Liver (tissue), 9 donors: ENCODE results near the gene TPGS1. TPM values are rescaled to one million over a fixed set of nuclear protein-coding genes. Genes with fewer than 3 reads are reported as not detected.

Experiments used
- DNase-seq: peaks from one replicate; pipeline ENCODE4 v3.0.0-alpha.2; 2017; ENCODE audit warnings: low spot score
- H3K27ac ChIP-seq, 2 donors: one replicate each; pipeline ENCODE4 v1.7.0; 2013; ENCODE audit warnings: inconsistent platforms in 2 of 2, low read length in 2 of 2, control low read depth in 1 of 2, low read depth in 1 of 2, mild to moderate bottlenecking in 1 of 2
- H3K27me3 ChIP-seq, 4 donors: one replicate each; pipeline versions ENCODE4 v1.6.1 to v1.7.0; 2013; ENCODE audit warnings: low read length in 3 of 4, inconsistent platforms in 1 of 4, mild to moderate bottlenecking in 1 of 4, moderate library complexity in 1 of 4; ENCODE audit not compliant: control insufficient read depth in 4 of 4, insufficient read depth in 4 of 4
- H3K36me3 ChIP-seq, 4 donors: one replicate each; pipeline versions ENCODE4 v1.6.1 to v1.7.0; 2013; ENCODE audit warnings: low read length in 3 of 4, mild to moderate bottlenecking in 3 of 4, low read depth in 1 of 4, moderate library complexity in 1 of 4; ENCODE audit not compliant: control insufficient read depth in 4 of 4, insufficient read depth in 3 of 4
- H3K4me1 ChIP-seq, 4 donors: one replicate each; pipeline versions ENCODE4 v1.6.1 to v1.7.0; 2013; ENCODE audit warnings: low read length in 3 of 4, mild to moderate bottlenecking in 3 of 4, moderate library complexity in 1 of 4; ENCODE audit not compliant: control insufficient read depth in 4 of 4, insufficient read depth in 4 of 4
- H3K4me3 ChIP-seq, 3 donors: one replicate each; pipeline versions ENCODE4 v1.6.1 to v1.7.0; 2013; ENCODE audit warnings: low read length in 3 of 3, control low read depth in 1 of 3, low read depth in 1 of 3, mild to moderate bottlenecking in 1 of 3
- H3K9ac ChIP-seq, 2 donors: one replicate each; pipeline ENCODE4 v1.7.0; 2013; ENCODE audit warnings: low read length in 2 of 2, mild to moderate bottlenecking in 2 of 2, moderate library complexity in 2 of 2, control low read depth in 1 of 2, low read depth in 1 of 2
- H3K9me3 ChIP-seq, 4 donors: one replicate each; pipeline versions ENCODE4 v1.6.1 to v1.7.0; 2013; ENCODE audit warnings: low read length in 3 of 4; ENCODE audit not compliant: control insufficient read depth in 4 of 4
- ATF3 ChIP-seq: IDR thresholded peaks from 2 replicates; pipeline ENCODE4 v1.6.1; 2016; ENCODE audit warnings: antibody characterized with exemption
- EGR1 ChIP-seq, 2 donors: IDR thresholded peaks; 2 replicates each; pipeline ENCODE4 v1.6.1; 2016 to 2018; ENCODE audit warnings: antibody characterized with exemption in 2 of 2, low read depth in 2 of 2
- HNF4A ChIP-seq, 2 donors: conservative IDR thresholded peaks; 2 replicates each; pipeline ENCODE4 v1.6.1; 2016; ENCODE audit warnings: antibody characterized with exemption in 2 of 2, mild to moderate bottlenecking in 2 of 2
- HNF4G ChIP-seq: IDR thresholded peaks from 2 replicates; pipeline ENCODE4 v1.6.1; 2016; ENCODE audit warnings: antibody characterized with exemption
- JUND ChIP-seq, 2 donors: IDR thresholded peaks; 2 replicates each; pipeline ENCODE4 v1.6.1; 2016; ENCODE audit warnings: antibody characterized with exemption in 2 of 2
- RAD21 ChIP-seq, 2 donors: IDR thresholded peaks; 2 replicates each; pipeline ENCODE4 v1.6.1; 2016; ENCODE audit warnings: antibody characterized with exemption in 2 of 2, mild to moderate bottlenecking in 2 of 2
- SP1 ChIP-seq: IDR thresholded peaks from 2 replicates; pipeline ENCODE4 v1.6.1; 2018; ENCODE audit warnings: antibody characterized with exemption, mild to moderate bottlenecking
- TAF1 ChIP-seq: conservative IDR thresholded peaks from 2 replicates; pipeline ENCODE4 v1.6.1; 2016; ENCODE audit warnings: antibody characterized with exemption, mild to moderate bottlenecking
- WGBS: extraction: QIAGEN DNeasy Blood & Tissue Kit; methylation state at CpG from one replicate; pipeline ENCODE4 v1.1.7; 2013; 5-methylcytosine and 5-hydroxymethylcytosine counted together
- polyA plus RNA-seq, 2 donors: library from polyadenylated mRNA; stranded (reverse) in 1 of 2; unstranded in 1 of 2; fragments of 200-250 nt in 1 of 2; fragments of >200 nt in 1 of 2; fragmentation: Nextera tagmentation in 1 of 2; extraction: Ambion mirVana in 1 of 2; gene quantifications; one replicate each; pipeline versions ENCODE4 v1.2.1 to v1.2.3, GENCODE V29; 2013 to 2015
- total RNA-seq, 2 donors: library from RNA; depleted of rRNA; stranded (reverse); fragments of >200 nt; gene quantifications; one replicate each; pipeline ENCODE4 v1.2.3, GENCODE V29; 2014
- TF ChIP-seq, protein P1 (sequence below): IDR thresholded peaks from 2 replicates; pipeline ENCODE4 v1.6.1; 2016; ENCODE audit warnings: antibody characterized with exemption
- donor health status: healthy.
- donor health status: healthy.
- donor health status: healthy.
- donor health status: healthy.
- donor health status: healthy.

The TPGS1 gene
- total and polyA plus RNA-seq, 4 donors: 1.7 to 15.5 (median 14.7) TPM

- Histone ChIP-seq H3K27ac (no peak overlapping the region), H3K4me3 (no peak overlapping the region), H3K4me1 (no peaks in the 10 kb centered on the region), H3K27me3 (no peaks in the 10 kb centered on the region), H3K36me3 (no peaks in the 10 kb centered on the region), H3K9ac (no peak overlapping the region), H3K9me3 (no peaks in the 10 kb centered on the region)
- DNase-seq: no peak
- TF ChIP-seq HNF4A (conservative IDR thresholded peaks at IDR 0.05) (no peak), RAD21 (IDR thresholded peaks at IDR 0.05) (no peak), EGR1 (IDR thresholded peaks at IDR 0.05; ENCODE audit: low read depth in 2 of 2) (no peak), HNF4G (no peak), JUND (IDR thresholded peaks at IDR 0.05) (no peak), ATF3 (no peak), SP1 (no peak)
- TF ChIP-seq, protein P1, sequence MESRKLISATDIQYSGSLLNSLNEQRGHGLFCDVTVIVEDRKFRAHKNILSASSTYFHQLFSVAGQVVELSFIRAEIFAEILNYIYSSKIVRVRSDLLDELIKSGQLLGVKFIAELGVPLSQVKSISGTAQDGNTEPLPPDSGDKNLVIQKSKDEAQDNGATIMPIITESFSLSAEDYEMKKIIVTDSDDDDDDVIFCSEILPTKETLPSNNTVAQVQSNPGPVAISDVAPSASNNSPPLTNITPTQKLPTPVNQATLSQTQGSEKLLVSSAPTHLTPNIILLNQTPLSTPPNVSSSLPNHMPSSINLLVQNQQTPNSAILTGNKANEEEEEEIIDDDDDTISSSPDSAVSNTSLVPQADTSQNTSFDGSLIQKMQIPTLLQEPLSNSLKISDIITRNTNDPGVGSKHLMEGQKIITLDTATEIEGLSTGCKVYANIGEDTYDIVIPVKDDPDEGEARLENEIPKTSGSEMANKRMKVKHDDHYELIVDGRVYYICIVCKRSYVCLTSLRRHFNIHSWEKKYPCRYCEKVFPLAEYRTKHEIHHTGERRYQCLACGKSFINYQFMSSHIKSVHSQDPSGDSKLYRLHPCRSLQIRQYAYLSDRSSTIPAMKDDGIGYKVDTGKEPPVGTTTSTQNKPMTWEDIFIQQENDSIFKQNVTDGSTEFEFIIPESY: no peak
- 65% methylated on average over 57 of the region's 57 CpGs for WGBS
Measured at GRCh38 chr19:474126-475078, 32.9 kb upstream of the TPGS1 start.

DNA sequence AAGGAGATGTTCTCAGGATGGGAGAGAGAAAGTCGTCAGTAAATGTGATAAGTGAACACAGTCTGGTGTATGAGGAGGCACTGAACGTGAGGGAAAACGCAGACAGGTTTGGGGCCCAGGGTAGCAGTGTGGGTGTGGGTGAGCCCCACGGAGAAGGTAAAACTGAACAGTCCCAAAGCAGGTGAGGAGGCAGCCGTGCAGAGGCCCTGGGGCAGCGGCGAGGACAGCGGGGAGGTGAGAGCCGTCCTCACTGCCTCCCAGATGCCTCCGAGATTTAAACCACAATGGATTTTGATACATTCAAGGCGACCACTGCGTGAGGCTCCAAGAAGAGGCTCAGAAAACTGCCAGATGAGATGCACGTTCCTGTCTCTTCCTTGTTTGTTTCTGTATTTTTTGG, 31.9 kb upstream of the TPGS1 start:
- H3K27ac ChIP-seq: no peak overlapping the region
- no peak for DNase-seq

More for the DNA sequence above, 31.9 kb upstream of the TPGS1 start:
- H3K27me3 ChIP-seq: no peaks in the 10 kb centered on the region
- no peaks in the 10 kb centered on the region for H3K9me3 ChIP-seq
- TF ChIP-seq TAF1: no peak
- no peak for TF ChIP-seq ATF3
- TF ChIP-seq, protein P1: no peak
- no peak for TF ChIP-seq SP1
- TF ChIP-seq RAD21 (IDR thresholded peaks at IDR 0.05): no peak
- H3K36me3 ChIP-seq: no peaks in the 10 kb centered on the region
- WGBS: 83% methylated on average over 13 of the region's 13 CpGs
- peaks cover 0 to 4% (median 4%) of the 10 kb centered on the region in 4 donors for H3K4me1 ChIP-seq
- no peak overlapping the region for H3K4me3 ChIP-seq
- no peak overlapping the region for H3K9ac ChIP-seq
